GM19351 (cell line): ENCODE data around the gene CACFD1.

Source experiments
- ATAC-seq: cut with Tn5 transposase; IDR thresholded peaks from one replicate; pipeline ENCODE4 v1.9.1; 2021; ENCODE audit warnings: mild to moderate bottlenecking, moderate library complexity; ENCODE audit not compliant: unreplicated experiment

CACFD1 gene

DNA sequence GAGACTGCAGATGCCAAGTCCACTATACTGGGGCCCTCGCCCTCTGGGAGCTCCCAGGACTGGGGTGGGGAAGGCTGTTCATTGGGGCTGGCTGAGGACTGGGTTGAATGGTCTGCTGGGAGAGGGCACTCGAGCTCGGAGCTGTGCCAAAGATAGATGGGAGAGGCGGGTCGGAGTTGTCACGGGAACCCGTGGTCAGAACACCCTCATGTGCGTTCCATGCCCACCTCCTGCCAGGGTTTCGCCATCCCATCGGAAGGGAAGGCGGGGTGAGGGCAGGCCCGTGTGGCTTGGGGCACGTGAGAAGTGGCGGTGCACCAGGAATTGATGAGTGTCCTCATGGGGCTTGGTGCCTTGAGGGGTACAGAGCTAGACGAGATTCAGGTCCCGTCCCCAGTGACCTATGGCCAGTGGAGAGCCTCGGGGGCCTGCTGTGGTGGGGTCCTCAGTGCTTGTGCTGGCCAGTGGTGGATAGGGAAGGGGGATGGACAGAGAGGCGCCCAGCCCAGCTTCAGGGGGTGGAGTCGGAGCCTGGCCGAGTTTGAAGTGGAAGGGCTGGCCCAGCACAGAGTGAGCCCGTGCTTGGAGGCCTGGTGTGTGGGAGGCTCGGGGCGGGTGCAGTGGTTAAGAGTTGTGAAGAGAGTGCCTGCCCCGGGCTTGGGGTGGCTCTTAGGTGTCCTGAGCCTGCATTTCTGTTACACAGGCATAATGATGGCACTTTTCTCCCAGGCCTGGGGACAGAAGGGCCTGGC lies 4.3 kb downstream of the CACFD1 start:
- no peak for ATAC-seq

DNA sequence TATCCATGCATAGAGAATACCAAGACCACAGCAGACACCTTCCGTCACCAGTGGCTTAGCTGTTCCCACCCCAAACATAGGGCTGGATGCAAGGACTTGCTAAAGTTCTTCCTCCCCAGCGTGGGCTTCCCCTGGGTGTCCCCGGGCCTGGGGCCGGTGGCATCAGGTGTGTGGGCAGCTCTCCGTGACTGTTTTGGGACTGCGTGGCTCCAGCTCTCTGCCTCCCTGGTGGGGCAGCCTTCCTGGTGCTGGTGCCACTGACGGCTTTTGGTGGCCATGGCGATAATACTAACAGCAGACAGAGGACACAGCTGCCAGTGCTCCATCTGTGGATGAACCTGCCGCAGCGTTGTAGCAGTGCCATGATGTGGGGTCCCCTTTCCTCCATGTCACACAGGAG lies 4.9 kb downstream of the CACFD1 start:
- no peak for ATAC-seq

DNA sequence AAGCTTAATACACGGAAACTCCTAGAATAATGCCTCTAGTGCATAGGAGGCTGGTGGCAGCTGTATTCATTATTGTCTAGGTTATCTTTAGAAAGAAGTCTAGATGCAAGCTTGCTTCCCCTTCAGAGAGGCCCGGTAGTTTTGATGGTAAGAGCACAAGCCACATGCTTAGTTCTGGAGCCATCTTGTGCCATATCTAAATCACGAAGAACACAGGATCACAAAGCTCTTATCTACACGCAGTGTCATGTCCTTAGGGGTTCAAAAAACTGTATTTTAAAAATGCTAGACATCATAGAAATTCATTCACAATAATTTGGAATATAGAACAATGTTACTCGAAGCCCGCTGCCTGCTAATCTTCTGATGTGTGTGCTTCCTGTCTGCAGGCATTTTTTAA lies 6.2 kb downstream of the CACFD1 start:
- no peak for ATAC-seq

DNA sequence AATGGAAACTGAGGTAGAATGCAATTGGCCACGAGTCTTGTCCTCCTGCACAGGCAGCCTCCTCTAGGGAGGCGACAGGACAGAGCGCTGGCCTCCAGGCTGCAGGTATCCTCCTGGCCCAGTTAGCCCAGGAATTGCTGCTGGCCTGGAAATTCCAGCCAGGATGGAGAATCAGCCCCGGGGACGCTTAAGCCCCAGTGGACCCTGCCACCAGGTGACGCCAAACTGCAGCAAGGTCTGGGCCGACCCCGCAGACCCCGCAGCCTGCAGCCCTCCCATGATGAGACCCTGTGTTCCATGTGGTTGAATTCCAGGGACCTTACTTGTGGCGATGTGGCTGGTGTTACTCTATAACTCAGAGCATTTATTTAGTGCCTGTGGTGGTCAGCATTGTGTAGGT lies 7.3 kb downstream of the CACFD1 start:
- no peak for ATAC-seq

DNA sequence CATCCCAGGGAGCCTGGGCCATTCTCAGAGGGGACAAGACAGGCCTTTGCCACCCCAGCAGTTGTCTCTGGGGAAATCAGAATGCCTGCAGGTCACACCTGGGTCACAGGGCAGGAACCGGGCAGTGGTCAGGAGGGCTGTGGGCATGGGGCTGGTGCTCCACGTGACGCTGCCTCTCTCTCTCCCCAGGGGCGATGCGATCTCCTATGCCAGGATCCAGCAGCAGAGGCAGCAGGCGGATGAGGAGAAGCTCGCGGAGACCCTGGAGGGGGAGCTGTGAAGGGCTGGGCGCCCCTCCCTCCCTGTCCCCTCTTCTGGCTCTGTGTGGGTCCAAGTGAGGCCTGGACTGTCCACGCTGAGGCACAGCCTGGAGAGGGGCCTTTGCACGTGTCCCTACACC lies 8.6 kb downstream of the CACFD1 start:
- ATAC-seq: no peak

DNA sequence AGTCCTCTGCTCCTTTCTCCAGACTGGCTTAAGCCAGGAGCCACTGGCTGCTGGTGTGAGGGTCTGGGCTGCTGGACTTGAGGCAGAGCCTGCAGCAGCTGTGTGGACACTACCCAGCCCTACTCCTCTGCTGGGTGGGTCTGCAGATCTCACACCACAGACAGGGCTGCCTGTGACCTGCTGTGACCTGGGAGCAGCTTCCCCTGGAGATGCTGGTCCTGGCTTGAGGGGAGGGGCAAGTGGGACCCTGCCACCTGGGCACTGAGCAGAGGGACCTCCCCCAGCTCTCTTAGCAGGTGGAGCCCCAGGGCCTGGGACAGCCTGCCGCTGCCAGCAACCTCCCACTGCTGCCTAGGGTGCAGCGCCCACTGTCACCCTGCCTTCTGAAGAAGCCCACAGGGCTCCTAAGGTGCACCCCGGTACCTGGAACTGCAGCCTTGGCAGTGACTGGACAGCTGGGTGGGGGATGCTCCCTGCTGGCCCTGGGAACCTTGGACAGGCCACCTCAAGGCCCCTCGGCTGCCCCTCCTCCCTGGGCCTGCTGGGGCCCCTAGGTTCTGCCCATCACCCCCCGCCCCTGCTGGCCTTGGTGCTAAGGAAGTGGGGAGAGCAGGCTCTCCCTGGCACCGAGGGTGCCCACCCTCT lies 9.1 kb downstream of the CACFD1 start:
- ATAC-seq: no peak

DNA sequence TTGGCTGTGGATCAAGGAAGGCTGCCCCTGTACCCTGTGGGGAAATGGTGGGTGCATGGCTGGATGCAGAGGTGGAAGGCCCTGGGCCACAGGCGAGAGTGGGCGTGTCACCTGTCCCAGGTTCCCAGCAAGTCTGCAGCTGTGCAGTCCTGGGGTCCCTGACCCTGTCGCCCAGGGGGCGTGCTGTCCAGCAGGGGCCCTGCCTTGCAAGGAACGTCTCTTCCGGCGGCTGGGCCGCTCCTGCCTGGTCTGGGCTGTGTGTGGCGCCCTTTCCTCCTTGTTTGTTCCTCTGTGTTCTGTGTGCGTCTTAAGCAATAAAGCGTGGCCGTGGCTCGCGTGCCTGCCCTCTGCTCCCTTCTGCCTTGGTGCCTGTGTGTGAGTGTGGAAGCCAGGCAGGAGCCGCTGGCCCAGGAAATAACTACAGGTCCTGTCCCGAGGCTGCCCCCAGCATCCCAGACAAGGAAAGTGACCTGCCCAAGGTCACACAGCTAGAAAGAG lies 10.7 kb downstream of the CACFD1 start:
- ATAC-seq: no peak

DNA sequence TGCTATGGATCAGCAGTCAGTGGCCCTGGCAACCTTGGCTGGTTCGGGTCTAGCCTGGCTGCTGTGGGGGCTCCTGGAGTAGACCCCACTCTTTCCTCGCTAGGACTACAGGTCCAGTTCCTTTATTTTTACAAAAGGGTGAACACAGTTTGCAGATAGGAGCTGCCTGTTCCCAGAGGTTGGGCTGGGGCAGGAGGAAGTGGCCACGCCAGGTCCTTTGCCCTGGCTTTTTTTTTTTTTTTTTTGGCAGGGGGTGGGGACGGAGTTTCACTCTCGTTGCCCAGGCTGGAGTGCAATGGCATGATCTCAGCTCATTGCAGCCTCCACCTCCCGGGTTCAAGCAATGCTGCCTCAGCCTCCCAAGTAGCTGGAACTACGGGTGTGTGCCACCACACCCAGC lies 11.2 kb downstream of the CACFD1 start:
- no peak for ATAC-seq

DNA sequence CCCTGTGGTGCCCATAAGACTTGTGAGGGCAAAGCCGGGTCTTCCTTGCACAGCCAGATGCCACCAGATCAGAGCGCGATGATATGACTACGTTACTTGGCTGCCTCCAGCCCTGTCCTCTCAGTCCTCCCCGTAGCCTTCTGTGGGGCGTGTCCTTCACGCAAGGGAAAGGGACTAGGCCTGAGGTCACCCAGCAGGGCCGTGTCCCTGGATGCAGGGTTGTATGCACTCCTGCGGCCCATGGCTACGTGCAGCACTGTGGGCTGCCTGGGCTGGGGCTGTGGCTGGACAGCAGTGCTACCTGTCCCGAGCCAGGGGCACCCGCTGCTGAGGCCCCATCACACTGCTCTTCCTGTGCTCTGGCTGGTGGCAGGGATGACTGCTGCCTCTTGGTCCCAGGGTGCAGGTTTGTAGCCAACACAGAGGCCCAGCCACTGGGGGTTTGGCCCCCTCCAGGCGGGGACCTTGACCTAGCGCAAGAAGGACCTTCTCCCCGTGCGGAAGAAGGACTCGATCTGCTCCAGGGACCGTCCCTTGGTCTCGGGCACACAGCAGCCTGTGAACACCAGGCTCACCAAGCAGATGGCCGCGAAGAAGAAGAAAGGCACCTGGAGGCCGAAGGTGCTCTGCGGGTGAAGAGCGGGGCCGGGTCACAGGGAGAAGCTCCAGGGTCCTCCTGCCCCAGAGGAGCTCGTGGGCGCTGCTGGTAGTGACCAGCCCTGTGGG lies 11.9 kb downstream of the CACFD1 start:
- no peak for ATAC-seq

DNA sequence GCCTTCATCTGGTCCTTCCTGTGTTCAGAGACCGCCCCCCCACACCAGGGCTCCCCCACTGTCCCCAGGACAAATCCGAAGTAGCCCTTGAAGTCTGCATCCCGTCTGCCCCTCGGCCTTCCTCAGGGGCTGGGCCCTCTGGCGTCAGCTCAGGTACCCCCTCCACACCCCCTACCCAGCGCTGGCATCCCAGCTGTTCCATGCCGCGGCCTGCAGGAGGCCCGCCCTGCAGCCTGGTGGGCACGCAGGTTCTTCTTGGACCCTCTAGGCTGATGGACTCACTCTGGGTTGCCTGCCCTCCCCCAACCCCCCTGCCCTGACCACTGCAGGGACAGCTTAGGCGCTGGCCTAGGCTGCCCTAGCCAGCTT lies 12.5 kb downstream of the CACFD1 start:
- ATAC-seq: no peak

DNA sequence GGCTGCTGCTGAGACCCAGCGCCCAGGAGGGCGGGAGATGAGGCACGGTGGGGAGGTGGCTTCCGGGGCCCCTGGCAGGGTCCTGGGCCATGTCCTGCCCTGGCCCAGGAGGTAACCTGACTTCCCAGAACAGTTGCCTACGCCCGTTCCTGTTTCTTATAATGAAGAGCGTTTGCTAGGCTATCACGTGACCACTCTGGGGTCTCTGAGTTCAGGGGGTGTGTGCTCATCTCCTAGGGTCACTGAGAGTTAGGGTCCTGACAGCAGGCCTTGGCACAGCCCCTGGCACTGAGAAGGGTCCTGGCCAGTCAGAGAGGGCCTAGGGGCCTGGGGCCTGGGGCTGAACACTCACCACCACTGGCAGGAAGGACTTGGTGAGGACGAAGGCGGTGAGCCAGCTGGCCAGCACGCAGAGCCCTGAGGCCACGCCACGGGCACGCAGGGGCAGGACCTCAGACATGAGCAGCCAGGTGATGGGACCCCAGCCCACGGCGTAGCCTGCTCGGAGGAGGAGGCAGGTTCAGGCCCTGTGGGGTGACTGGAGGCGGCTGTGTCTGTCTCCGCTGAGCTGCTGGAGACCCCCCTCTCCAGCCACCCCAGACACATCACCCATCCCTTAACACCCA lies 13.1 kb downstream of the CACFD1 start:
- ATAC-seq: no peak

DNA sequence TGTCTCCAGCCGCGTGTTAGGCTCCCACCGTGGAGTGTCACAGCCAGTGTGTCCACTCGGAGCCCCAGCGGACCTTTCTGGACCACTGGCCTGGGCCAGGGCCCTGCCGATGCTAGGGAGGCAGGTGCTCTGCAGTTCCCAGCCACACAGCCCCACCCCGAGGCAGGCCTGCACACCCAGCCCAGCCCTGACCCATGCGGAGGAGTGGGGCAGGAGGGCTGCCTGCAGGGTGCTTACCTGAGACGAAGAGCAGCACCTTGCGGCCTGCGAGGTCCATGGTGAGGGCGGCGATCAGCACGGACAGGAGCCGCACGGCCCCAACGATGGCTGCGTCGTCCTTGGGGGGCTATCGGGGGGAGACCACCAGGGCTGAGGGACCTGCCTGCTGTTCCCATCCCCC lies 14.0 kb downstream of the CACFD1 start:
- ATAC-seq: no peak

DNA sequence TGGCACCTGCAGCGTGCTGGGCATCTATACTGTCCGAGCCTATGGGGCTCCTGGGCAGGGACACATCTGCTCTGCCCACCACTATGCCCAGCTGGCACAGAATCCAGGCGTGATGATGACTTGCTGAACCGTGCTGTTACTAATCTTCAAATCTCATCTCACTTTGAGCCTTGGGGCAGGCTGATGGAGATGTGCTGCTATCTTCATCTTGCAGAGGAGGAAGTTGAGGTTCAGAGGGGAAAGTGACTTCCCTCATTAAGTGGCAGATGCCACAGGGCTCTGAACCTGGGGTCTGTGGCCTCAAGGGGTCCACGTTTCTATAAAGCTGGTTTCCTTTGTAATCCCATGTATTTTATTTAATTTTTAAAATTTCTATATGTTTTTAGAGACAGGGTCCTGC lies 14.4 kb downstream of the CACFD1 start:
- no peak for ATAC-seq

DNA sequence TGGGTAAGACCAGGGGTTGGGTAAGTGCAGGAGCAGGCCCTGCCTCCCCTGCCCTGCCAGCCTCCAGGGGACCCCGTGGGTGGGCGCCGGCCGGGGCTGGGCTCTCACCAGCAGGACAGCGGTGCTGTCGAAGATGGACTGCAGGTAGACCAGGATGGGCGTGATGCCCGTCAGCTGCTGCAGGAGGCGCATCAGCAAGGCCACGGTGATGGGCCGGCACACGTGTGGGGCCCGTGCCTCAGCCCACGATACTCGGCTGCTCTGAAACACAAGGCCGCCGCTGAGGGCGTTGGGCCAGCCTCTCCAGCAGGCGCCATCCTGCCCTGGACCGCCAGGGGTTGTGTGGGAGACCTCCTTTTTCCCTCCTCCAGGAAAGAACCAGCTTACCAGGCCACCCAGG lies 15.1 kb downstream of the CACFD1 start:
- no peak for ATAC-seq

DNA sequence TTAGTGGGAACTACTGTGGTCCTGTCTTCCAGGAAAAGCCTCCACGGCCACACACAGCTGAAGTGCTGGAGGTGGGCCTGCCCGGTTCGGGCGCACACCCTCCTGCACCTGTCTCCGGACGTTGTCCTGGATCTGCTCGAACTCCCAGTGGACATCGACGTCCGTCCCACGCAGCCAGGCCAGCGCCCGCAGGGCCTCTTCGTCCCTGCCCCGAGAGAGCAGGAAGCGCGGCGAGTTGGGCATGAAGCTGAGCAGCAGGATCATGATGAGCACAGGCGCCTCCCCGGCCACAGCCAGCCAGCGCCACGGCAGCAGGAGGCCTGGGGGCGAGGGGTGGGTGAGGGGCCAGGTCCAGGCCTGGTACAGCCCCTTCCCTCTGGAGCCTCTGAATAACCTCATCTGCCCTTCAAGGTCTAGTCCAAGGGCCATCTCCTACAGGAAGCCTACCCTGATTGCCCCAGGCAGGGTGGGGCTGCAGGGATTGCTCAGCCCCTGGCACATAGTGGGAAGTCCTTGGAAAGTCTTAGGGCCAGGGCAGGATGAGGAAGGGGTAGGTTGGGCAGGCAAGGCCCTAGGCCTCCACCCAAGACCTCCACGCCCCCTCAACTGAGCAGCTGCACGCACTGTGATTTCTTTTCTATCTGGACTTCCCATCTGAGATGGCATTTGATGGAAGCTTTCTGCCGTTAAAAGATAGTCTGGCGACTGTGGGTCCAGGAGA lies 15.7 kb downstream of the CACFD1 start:
- no peak for ATAC-seq

DNA sequence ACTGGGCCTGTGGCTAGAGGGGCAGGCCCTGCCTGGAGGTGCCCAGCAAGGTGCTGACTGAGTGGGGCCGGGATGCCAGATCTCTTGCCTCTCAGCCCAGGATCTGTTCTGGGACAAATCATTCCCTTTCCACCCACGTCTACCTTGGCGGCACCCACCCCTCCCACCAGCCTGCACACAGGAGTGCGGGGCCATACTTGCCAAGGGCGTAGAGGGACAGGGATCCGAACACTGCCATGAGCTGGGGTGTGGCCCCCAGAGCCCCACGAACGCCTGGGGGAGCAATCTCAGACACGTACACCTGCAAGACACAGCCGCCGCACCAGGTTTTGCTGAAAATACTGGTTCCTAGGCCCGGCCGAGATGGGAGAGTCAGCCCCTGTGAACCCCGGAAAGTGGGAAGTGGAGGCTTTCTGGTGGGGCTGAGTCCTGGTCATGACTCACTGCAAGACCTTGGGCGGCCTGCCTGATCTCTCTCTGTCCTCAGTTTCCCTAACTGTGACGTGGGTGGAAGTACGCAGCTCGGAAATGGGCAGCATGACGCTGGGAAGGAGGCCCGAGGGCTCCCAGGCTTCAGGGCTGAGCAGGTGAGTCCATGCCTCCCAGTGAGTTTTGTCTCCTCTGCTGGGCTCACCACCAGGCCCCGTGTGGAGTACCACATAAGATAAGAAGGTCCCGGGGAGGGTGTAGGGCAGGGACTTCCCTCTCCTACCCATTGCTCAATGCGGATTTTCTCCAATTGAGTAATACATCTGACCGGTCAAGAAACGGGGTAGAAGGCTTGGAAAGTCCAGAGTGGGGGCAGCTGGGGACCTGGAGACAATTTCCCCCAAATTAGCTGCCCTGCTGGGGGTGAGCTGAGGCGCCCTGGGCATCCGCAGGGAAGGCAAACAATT lies 16.5 kb downstream of the CACFD1 start:
- ATAC-seq: no peak

DNA sequence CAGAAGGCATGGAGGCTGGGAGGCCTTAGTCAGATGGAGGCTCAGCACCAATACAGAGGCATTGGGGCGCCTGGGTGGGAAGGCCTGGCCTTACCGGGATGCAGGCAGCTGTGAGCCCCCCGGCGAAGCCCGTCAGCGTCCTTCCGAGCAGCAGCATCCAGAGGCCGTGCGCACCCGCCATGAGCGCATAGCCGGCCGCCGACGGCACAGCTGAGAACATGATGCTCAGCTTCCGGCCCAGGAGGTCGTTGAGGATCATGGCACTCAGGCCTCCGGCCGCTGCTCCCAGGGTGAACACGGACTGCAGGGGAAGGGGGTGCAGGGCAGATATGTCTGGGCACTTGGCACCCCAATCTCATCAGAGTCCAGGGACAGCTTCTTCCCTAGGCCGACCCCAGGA lies 17.2 kb downstream of the CACFD1 start:
- no peak for ATAC-seq

DNA sequence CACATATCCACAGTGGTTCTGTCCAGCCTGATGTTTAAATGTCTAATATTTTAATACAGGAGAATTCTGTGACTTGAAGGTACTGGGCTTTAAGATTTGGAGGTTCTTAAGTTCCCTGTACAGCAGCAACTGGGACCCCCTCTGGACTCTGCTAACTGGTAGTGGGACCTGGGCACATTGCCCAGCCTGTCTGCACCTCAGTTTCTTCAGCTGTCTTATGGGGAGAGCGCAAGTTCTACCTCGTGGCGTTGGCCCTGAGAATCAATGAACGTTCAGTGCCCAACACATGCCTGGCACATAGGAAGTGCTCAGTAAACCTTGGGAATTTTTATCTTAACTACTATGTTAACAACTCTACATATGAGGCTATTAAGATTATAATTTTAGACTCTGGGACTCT lies 17.7 kb downstream of the CACFD1 start:
- ATAC-seq: no peak

DNA sequence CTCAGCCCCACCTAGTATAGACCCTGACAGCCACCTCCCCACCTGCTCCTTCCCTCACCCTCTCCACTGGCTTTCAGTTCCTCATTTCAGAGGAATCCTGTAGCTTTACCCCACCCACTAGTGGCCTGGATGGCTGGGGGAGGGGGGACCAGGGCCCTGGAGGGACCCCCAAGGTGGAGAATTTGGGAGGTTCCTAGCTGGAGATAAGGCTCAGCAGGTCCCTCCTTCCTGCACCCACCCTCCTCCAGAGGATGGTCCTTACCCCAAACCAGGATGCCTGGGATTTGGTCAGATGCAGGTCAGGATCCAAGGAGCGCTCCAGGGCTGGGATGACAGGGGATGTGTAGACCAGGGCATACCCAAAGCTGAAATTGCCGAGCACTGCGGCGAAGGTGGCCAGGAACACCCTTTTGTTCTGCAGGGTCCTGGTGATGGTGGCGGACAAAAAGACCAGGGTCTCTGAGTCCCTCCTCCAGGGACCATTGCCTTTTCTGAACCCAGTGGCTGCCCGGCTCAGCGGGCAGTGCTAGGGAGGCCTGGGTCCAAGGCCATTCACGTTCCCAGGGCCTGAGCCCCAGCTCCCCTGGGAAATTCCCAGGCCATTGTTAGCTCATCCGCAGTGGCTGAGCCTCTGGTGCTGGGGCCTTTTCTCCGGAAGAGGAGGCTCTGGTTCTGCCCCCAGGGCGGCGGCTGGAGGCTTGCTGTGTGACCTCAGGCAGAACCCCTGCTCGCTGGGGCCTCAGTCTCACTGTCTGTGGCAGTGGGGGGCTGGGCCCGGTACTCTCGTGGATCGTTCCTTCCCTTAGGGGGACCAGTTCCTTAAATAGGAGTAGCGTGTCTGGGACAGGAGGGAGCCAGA lies 18.4 kb downstream of the CACFD1 start:
- peak; percentile 35 for ATAC-seq
